Parathyroid adenoma (tissue), 2 donors: Measurements from ENCODE around the gene HCRTR2.
A peak's percentile ranks its signal among the peaks of the same experiment; 100 is the strongest.

Source experiments
- H2AFZ ChIP-seq: fragments of 300-600 bp; sonication (generic); one replicate; pipeline ENCODE4 v1.7.0; 2017; ENCODE audit warnings: antibody characterized with exemption, mild to moderate bottlenecking
- H3K27ac ChIP-seq: fragments of 300-600 bp; sonication (generic); one replicate; pipeline ENCODE4 v1.7.0; 2017
- H3K27me3 ChIP-seq: fragments of 300-600 bp; sonication (generic); one replicate; pipeline ENCODE4 v1.7.0; 2017; ENCODE audit warnings: low read length; ENCODE audit not compliant: control insufficient read depth, insufficient read depth
- H3K36me3 ChIP-seq: fragments of 300-600 bp; sonication (generic); one replicate; pipeline ENCODE4 v1.7.0; 2017; ENCODE audit warnings: low read length; ENCODE audit not compliant: control insufficient read depth, insufficient read depth
- H3K4me1 ChIP-seq: fragments of 300-600 bp; sonication (generic); one replicate; pipeline ENCODE4 v1.7.0; 2017; ENCODE audit warnings: control low read depth
- H3K4me2 ChIP-seq: fragments of 300-600 bp; sonication (generic); one replicate; pipeline ENCODE4 v1.7.0; 2017; ENCODE audit warnings: low read length
- H3K4me3 ChIP-seq: fragments of 300-600 bp; sonication (generic); one replicate; pipeline ENCODE4 v1.7.0; 2017; ENCODE audit warnings: low read depth, low read length
- H3K79me2 ChIP-seq: fragments of 300-600 bp; sonication (generic); one replicate; pipeline ENCODE4 v1.7.0; 2017; ENCODE audit warnings: control low read depth
- H3K9ac ChIP-seq: fragments of 300-600 bp; sonication (generic); one replicate; pipeline ENCODE4 v1.7.0; 2017; ENCODE audit warnings: mild to moderate bottlenecking
- H3K9me3 ChIP-seq: fragments of 300-600 bp; sonication (generic); one replicate; pipeline ENCODE4 v1.7.0; 2017; ENCODE audit warnings: low read length; ENCODE audit not compliant: control insufficient read depth
- CTCF ChIP-seq: fragments of 300-600 bp; sonication (generic); IDR thresholded peaks from one replicate; pipeline ENCODE4 v1.7.0; 2017; ENCODE audit warnings: antibody characterized with exemption, mild to moderate bottlenecking
- donor health status: primary hyperparathyroidism.

The HCRTR2 gene

GRCh38 chr6:55174211-55175026 lies at the start of gene HCRTR2:
TSS of gene HCRTR2 (plus strand) at chr6:55174515. CDS start at chr6:55174588, 73 bp downstream.
- H3K4me2 ChIP-seq, result peak within 1 kb of the TSS; percentile 72
- no peaks in the 10 kb centered on the region for H3K4me1 ChIP-seq
- H3K36me3 ChIP-seq, result no peaks in the 10 kb centered on the region
- H2AFZ ChIP-seq, result peak within 1 kb of the TSS; percentile 17
- no peak for TF ChIP-seq CTCF
- no peak within 1 kb of the TSS for H3K9ac ChIP-seq
- H3K27ac ChIP-seq, result no peak within 1 kb of the TSS
- H3K9me3 ChIP-seq, result no peaks in the 10 kb centered on the region
- peak within 1 kb of the TSS; percentile 43 for H3K4me3 ChIP-seq
- H3K79me2 ChIP-seq, result no peaks in the 10 kb centered on the region
- H3K27me3 ChIP-seq, result no peaks in the 10 kb centered on the region

GRCh38 chr6:55130806-55131324 lies 43.5 kb upstream of the HCRTR2 start:
- H3K9me3 ChIP-seq, result no peaks in the 10 kb centered on the region
- H3K4me3 ChIP-seq, result no peak overlapping the region
- no peak overlapping the region for H2AFZ ChIP-seq
- no peak for TF ChIP-seq CTCF
- H3K36me3 ChIP-seq, result no peaks in the 10 kb centered on the region
- no peaks in the 10 kb centered on the region for H3K27me3 ChIP-seq
- H3K27ac ChIP-seq, result no peak overlapping the region
- no peak overlapping the region for H3K9ac ChIP-seq
- no peaks in the 10 kb centered on the region for H3K79me2 ChIP-seq
- no peaks in the 10 kb centered on the region for H3K4me1 ChIP-seq
- H3K4me2 ChIP-seq, result no peak overlapping the region

DNA sequence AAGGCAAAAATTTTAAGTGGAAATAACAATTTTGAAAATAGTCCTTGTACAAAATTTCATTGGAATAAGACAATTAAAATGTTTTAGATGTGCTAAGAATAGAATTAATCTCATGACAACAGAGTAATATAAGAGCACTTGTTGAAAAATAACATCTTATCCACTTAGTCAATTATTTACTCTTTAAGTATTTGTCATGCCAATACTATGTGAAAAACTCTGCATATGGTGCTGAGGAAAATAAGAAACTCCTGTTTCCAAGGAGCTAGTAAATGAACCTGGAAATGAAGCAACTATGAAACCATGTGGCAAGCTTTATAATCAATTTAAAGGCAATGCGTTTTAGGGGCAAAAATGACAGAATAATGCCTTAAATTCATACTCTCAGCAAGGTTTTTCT lies 42.7 kb upstream of the HCRTR2 start:
- no peak overlapping the region for H2AFZ ChIP-seq
- H3K27ac ChIP-seq, result no peak overlapping the region
- no peak for TF ChIP-seq CTCF
- H3K9ac ChIP-seq, result no peak overlapping the region
- no peak overlapping the region for H3K4me2 ChIP-seq
- no peaks in the 10 kb centered on the region for H3K36me3 ChIP-seq
- H3K4me1 ChIP-seq, result no peaks in the 10 kb centered on the region
- no peaks in the 10 kb centered on the region for H3K79me2 ChIP-seq
- no peaks in the 10 kb centered on the region for H3K9me3 ChIP-seq
- no peaks in the 10 kb centered on the region for H3K27me3 ChIP-seq
- no peak overlapping the region for H3K4me3 ChIP-seq

DNA sequence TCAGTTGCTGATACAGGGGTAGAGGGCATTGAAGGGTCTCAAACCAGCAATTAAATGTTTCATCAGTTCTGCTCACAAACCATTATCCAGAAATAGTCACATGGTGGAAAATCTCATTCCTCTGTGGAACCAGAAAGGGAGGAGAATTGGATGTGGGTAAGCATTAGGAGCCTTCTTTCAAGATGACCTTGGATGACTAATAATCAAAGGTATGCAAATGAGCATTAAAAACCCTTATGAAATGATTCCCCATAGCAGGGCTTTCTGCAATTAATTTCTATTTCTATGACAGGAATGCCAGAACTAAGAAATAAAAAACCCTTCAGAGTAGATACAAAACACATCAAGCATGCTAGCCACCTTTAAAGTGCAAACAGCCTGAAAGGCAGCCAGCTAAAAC lies 37.4 kb upstream of the HCRTR2 start:
- Histone ChIP-seq H3K27me3 (no peaks in the 10 kb centered on the region), H3K4me3 (no peak overlapping the region), H3K9me3 (no peaks in the 10 kb centered on the region), H3K9ac (no peak overlapping the region), H3K36me3 (no peaks in the 10 kb centered on the region), H3K27ac (no peak overlapping the region), H3K4me2 (no peak overlapping the region), H3K79me2 (no peaks in the 10 kb centered on the region), H3K4me1 (no peaks in the 10 kb centered on the region), H2AFZ (no peak overlapping the region)
- no peak for TF ChIP-seq CTCF
